Measurements from ENCODE around the gene PTPN22. TPM values are rescaled to one million over a fixed set of nuclear protein-coding genes. Genes with fewer than 3 reads are reported as not detected.

The PTPN22 gene
- polyA plus RNA-seq, 1 experiment, result 0.02 TPM

- H3K4me3 ChIP-seq (ENCODE audit: low read depth, low read length), result no peak overlapping the region
- H3K36me3 ChIP-seq (ENCODE audit: control insufficient read depth, insufficient read depth, low read length), result no peaks in the 10 kb centered on the region
- CTCF ChIA-PET, result no interaction called here
- no peaks in the 10 kb centered on the region for H3K27me3 ChIP-seq (ENCODE audit: control insufficient read depth, insufficient read depth, low read length)
- DNase-seq (ENCODE audit: low read depth), result no peak
- POLR2A ChIA-PET, result no interaction called here
- TF ChIP-seq CTCF (IDR thresholded peaks at IDR 0.05; ENCODE audit: insufficient read depth, low read depth, low read length), result no peak
Observed at GRCh38 chr1:113805256-113805531, 66.3 kb downstream of the PTPN22 start.

GRCh38 chr1:113804421-113805255, 66.9 kb downstream of the PTPN22 start:
- ChIA-PET POLR2A (interaction anchor here (1.1 kb wide), 1 partner anchor 46 kb away, joined by 14 read pairs; no protein-coding TSS in a partner anchor), CTCF (no interaction called here)
- no peak for DNase-seq (ENCODE audit: low read depth)
- Histone ChIP-seq H3K36me3 (ENCODE audit: control insufficient read depth, insufficient read depth, low read length) (no peaks in the 10 kb centered on the region), H3K4me3 (ENCODE audit: low read depth, low read length) (no peak overlapping the region), H3K27me3 (ENCODE audit: control insufficient read depth, insufficient read depth, low read length) (no peaks in the 10 kb centered on the region)
- TF ChIP-seq CTCF (IDR thresholded peaks at IDR 0.05; ENCODE audit: insufficient read depth, low read depth, low read length), result no peak

GRCh38 chr1:113802367-113803007, 69.0 kb downstream of the PTPN22 start:
- Histone ChIP-seq H3K27me3 (ENCODE audit: control insufficient read depth, insufficient read depth, low read length) (no peaks in the 10 kb centered on the region), H3K36me3 (ENCODE audit: control insufficient read depth, insufficient read depth, low read length) (no peaks in the 10 kb centered on the region; the same call in 1 of the 2 replicates), H3K4me3 (ENCODE audit: low read depth, low read length) (no peak overlapping the region)
- ChIA-PET POLR2A (no interaction called here), CTCF (no interaction called here)
- no peak for DNase-seq (ENCODE audit: low read depth)
- TF ChIP-seq CTCF (IDR thresholded peaks at IDR 0.05; ENCODE audit: insufficient read depth, low read depth, low read length), result no peak

GRCh38 chr1:113800487-113800886, 71.0 kb downstream of the PTPN22 start:
- H3K27me3 ChIP-seq (ENCODE audit: control insufficient read depth, insufficient read depth, low read length), result no peaks in the 10 kb centered on the region
- H3K36me3 ChIP-seq (ENCODE audit: control insufficient read depth, insufficient read depth, low read length), result peaks cover 1% of the 10 kb centered on the region; the same call in 1 of the 2 replicates
- no peak for DNase-seq (ENCODE audit: low read depth)
- CTCF ChIA-PET, result no interaction called here
- no peak for TF ChIP-seq CTCF (IDR thresholded peaks at IDR 0.05; ENCODE audit: insufficient read depth, low read depth, low read length)
- POLR2A ChIA-PET, result no interaction called here
- no peak overlapping the region for H3K4me3 ChIP-seq (ENCODE audit: low read depth, low read length)

GRCh38 chr1:113797472-113797871, 74.0 kb downstream of the PTPN22 start:
- ChIA-PET CTCF (interaction anchor here (1.5 kb wide), 1 partner anchor 15 kb away, joined by 4 read pairs; the partner anchor contains the start of gene RSBN1), POLR2A (no interaction called here)
- Histone ChIP-seq H3K4me3 (ENCODE audit: low read depth, low read length) (no peak overlapping the region), H3K36me3 (ENCODE audit: control insufficient read depth, insufficient read depth, low read length) (peaks cover 1% of the 10 kb centered on the region; the same call in 1 of the 2 replicates), H3K27me3 (ENCODE audit: control insufficient read depth, insufficient read depth, low read length) (no peaks in the 10 kb centered on the region)
- no peak for TF ChIP-seq CTCF (IDR thresholded peaks at IDR 0.05; ENCODE audit: insufficient read depth, low read depth, low read length)
- no peak for DNase-seq (ENCODE audit: low read depth)
